ENCODE data around the gene PCDHA13. TPM values are rescaled to one million over a fixed set of nuclear protein-coding genes. Genes with fewer than 3 reads are reported as not detected.
A peak's percentile ranks its signal among the peaks of the same experiment; 100 is the strongest.

PCDHA13 gene
- total and polyA plus RNA-seq, 2 of the 4 experiments (the other 2 are of a cell fraction): not detected

GRCh38 chr5:140926443-140927227 lies 44.7 kb downstream of the PCDHA13 start:
- no peak overlapping the region for H2BK20ac ChIP-seq (ENCODE audit: low read depth, low read length)
- no peak overlapping the region for H4K8ac ChIP-seq (ENCODE audit: low read depth in 2 of 2, low read length in 2 of 2)
- H3K9me1 ChIP-seq (ENCODE audit: insufficient read depth, low read length): no peaks in the 10 kb centered on the region
- H4K91ac ChIP-seq (ENCODE audit: insufficient read depth, low read depth, low read length): no peak overlapping the region
- H3K4me1 ChIP-seq (ENCODE audit: control insufficient read depth, insufficient read depth, low read length): no peaks in the 10 kb centered on the region
- TF ChIP-seq CTCF (conservative IDR thresholded peaks at IDR 0.05; ENCODE audit: low read depth, low read length) (0 out of 2 replicates have a peak, but pooled peaks have one; percentile 26), MAFK (IDR thresholded peaks at IDR 0.05; ENCODE audit: low read depth, low read length) (no peak)
- BruUV-seq (replicated peaks): no TSS peak
- intact Hi-C loops (cut with micrococcal nuclease): no loop called here
- H3K9ac ChIP-seq (ENCODE audit: low read depth, low read length): no peak overlapping the region
- in situ Hi-C loops (cut with MboI; ENCODE audit: low sequenced_read_pairs): no loop called here
- ATAC-seq (ENCODE audit: low read depth) (no peak), DNase-seq (no peak)
- H3K14ac ChIP-seq (replicated peaks; ENCODE audit: low read depth, low read length): no peak overlapping the region
- peaks cover 11% of the 10 kb centered on the region for H3K9me3 ChIP-seq (ENCODE audit: control insufficient read depth, insufficient read depth, low read length)
- H3K36me3 ChIP-seq (ENCODE audit: control insufficient read depth, insufficient read depth, low read length): no peaks in the 10 kb centered on the region
- H3K27ac ChIP-seq (ENCODE audit: insufficient read depth, low read length): no peak overlapping the region
- ChIA-PET POLR2A (ENCODE audit: unreplicated experiment) (no interaction called here), CTCF (no interaction called here)
- H2AFZ ChIP-seq (replicated peaks; ENCODE audit: low read length, poor library complexity): peak overlapping the region; percentile 72
- H3K23ac ChIP-seq (ENCODE audit: low read depth, low read length): no peak overlapping the region
- H2BK15ac ChIP-seq (ENCODE audit: low read depth, low read length): no peak overlapping the region
- peak overlapping the region; percentile 64 for H3K4me2 ChIP-seq (ENCODE audit: low read depth, low read length)
- H3K18ac ChIP-seq (ENCODE audit: low read depth, low read length): no peak overlapping the region
- no peak overlapping the region for H3K4ac ChIP-seq (ENCODE audit: low read depth, low read length)
- dilution Hi-C loops (cut with HindIII; ENCODE audit: low sequenced_read_pairs, unreplicated experiment): no loop called here
- 4% methylated on average over 25 of the region's 74 CpGs; no CpG with 5 or more reads in 1 of the 2 experiments for WGBS, 2 experiments (ENCODE audit: extremely low coverage in 2 of 2, insufficient read length in 1 of 2)
- no peak overlapping the region for H2AK9ac ChIP-seq (replicated peaks; ENCODE audit: low read depth, low read length, poor library complexity)
- no peak overlapping the region for H2BK120ac ChIP-seq (ENCODE audit: low read depth, low read length)
- H3K4me3 ChIP-seq (ENCODE audit: insufficient read depth, low read depth, low read length): peak overlapping the region; percentile 21; the same call in 1 of the 2 replicates
- no peak overlapping the region for H2BK5ac ChIP-seq (ENCODE audit: low read depth, low read length, poor library complexity, severe bottlenecking)
- no peaks in the 10 kb centered on the region for H3K79me1 ChIP-seq (ENCODE audit: low read depth in 1 of 2, low read length in 2 of 2)
- H4K20me1 ChIP-seq (ENCODE audit: insufficient read depth, low read length): no peaks in the 10 kb centered on the region
- H2AK5ac ChIP-seq (ENCODE audit: low read depth, low read length): no peak overlapping the region
- H3K56ac ChIP-seq (ENCODE audit: extremely low read depth, insufficient read depth, low read length): no peak overlapping the region
- H4K5ac ChIP-seq (ENCODE audit: low read depth, low read length): no peak overlapping the region
- no peaks in the 10 kb centered on the region for H3K27me3 ChIP-seq (ENCODE audit: control insufficient read depth, insufficient read depth, low read length)

Measured in IMR-90 (cell line).